Transverse colon (tissue), 4 donors: ENCODE data around the gene DUSP15. TPM values are rescaled to one million over a fixed set of nuclear protein-coding genes. Genes with fewer than 3 reads are reported as not detected.

Source experiments
- DNase-seq: peaks from one replicate; pipeline ENCODE4 v3.0.0-alpha.2; 2019
- H3K27ac ChIP-seq, 4 donors: fragments of 200-600 bp; sonication (generic); 2 replicates each; pipeline ENCODE4 v1.5.1; 2016 to 2018; ENCODE audit warnings: inconsistent platforms in 4 of 4
- H3K27me3 ChIP-seq: fragments of 200-600 bp; sonication (generic); 2 replicates; pipeline ENCODE4 v1.5.1; 2017; ENCODE audit warnings: inconsistent platforms
- H3K36me3 ChIP-seq, 4 donors: fragments of 200-600 bp; sonication (generic); 2 replicates each; pipeline ENCODE4 v1.5.1; 2017 to 2019; ENCODE audit warnings: inconsistent platforms in 4 of 4
- H3K4me1 ChIP-seq, 4 donors: fragments of 200-600 bp; sonication (generic); 2 replicates each; pipeline ENCODE4 v1.5.1; 2017 to 2020; ENCODE audit warnings: inconsistent platforms in 4 of 4
- H3K4me3 ChIP-seq, 4 donors: fragments of 200-600 bp; sonication (generic); 1 replicate in 1 of 4; 2 replicates in 3 of 4; pipeline versions ENCODE4 v1.5.1 to v1.6.1; 2017 to 2019; ENCODE audit warnings: inconsistent platforms in 4 of 4
- H3K9me3 ChIP-seq, 2 donors: fragments of 200-600 bp; sonication (generic); 2 replicates each; pipeline ENCODE4 v1.5.1; 2017 to 2019; ENCODE audit warnings: inconsistent platforms in 2 of 2
- EP300 ChIP-seq: sonication (generic); formaldehyde crosslinking; IDR thresholded peaks from one replicate; pipeline ENCODE4 v1.6.1; 2017; ENCODE audit warnings: antibody characterized with exemption, low read depth
- POLR2A ChIP-seq: fragments of 450-650 bp; IDR thresholded peaks from one replicate; pipeline ENCODE4 v1.6.1; 2016; ENCODE audit warnings: antibody characterized with exemption, mild to moderate bottlenecking, moderate library complexity
- POLR2AphosphoS5 ChIP-seq, 3 donors: sonication (generic); formaldehyde crosslinking; IDR thresholded peaks; one replicate each; pipeline ENCODE4 v1.6.1; 2016; ENCODE audit warnings: antibody characterized with exemption in 3 of 3
- WGBS, 2 donors: methylation state at CpG; one replicate each; pipeline ENCODE4 v1.1.5; 2018; ENCODE audit warnings: low coverage in 1 of 2; 5-methylcytosine and 5-hydroxymethylcytosine counted together
- in situ Hi-C, 4 donors: fragments of 200-750 bp; cut with MboI; loops; one replicate each; pipeline versions ENCODE4 v1.15.0 to v1.15.1; 2017; ENCODE audit warnings: low sequenced_read_pairs in 3 of 4, low pct_ligation_motif_present in 1 of 4, low pct_unique_long_range_greater_than_20kb in 1 of 4
- intact Hi-C: fragments of 100-400 bp; cut with DNase I; formaldehyde crosslinking; loops from one replicate; pipeline ENCODE4 v1.15.1; 2023; ENCODE audit warnings: low total_unique reads
- total RNA-seq, 4 donors: library from RNA; depleted of rRNA; stranded (reverse); fragments of >200 nt; gene quantifications; one replicate each; pipeline ENCODE4 v1.1.0, GENCODE V29; 2016
- TF ChIP-seq, protein P1 (sequence below), 5 experiments: fragments of 200-600 bp in 3 of 5; fragments of 450-650 bp in 2 of 5; sonication (generic) in 3 of 5; IDR thresholded peaks; 1 replicate in 2 of 5; 2 replicates in 3 of 5; pipeline ENCODE4 v1.5.1; 2016 to 2017; ENCODE audit warnings: antibody characterized with exemption in 5 of 5, inconsistent platforms in 3 of 5, mild to moderate bottlenecking in 2 of 5, moderate library complexity in 1 of 5

The DUSP15 gene
- total RNA-seq, 4 donors from 2014 or later: 1.1 TPM; not detected in 3

DNA sequence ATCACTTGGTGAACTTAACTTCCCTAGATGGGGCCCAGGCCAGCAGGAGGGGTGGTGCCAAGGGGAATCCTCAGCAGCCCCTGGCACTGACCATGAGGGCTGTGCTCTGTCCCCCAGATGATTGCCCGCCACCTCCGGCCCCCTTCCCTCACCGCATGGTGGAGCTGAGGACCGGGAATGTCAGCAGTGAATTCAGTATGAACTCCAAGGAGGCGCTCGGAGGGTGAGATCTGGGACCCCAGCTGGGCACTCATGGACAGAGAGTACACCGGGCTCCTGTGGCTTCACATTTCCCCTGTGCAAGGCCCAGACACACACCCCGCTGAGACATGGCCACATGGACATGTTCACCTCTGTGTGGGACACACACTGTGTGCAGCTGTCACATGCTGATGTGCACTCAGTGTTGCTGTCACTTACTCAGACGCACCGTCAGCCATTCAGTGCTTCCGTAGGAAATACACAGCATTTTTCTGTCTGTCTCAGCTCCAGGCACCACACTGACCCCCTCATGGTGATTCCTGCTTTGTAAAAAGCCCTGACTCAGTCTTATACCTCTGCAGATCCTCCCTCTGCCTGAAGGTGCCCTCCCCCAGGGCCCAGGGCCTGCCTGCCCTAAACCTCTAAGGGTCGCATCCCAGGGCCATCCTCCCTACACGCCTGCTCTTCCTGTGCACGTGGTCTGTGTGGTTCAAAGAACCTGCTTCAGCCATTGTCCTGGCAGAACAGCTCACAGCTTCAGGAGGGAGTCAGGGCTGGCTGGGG lies 46.8 kb downstream of the DUSP15 start:
- Histone ChIP-seq H3K27ac (no peak overlapping the region), H3K4me3 (no peak overlapping the region), H3K4me1 (peaks cover 0 to 9% (median 4%) of the 10 kb centered on the region in 4 donors), H3K36me3 (no peaks in the 10 kb centered on the region), H3K27me3 (no peaks in the 10 kb centered on the region), H3K9me3 (no peaks in the 10 kb centered on the region)
- 66% methylated on average over 14 of the region's 14 CpGs; no CpG with 5 or more reads in 1 of the 2 donors for WGBS, 2 donors
- TF ChIP-seq POLR2A (no peak), POLR2AphosphoS5 (IDR thresholded peaks at IDR 0.05) (no peak), EP300 (no peak)
- TF ChIP-seq, protein P1, sequence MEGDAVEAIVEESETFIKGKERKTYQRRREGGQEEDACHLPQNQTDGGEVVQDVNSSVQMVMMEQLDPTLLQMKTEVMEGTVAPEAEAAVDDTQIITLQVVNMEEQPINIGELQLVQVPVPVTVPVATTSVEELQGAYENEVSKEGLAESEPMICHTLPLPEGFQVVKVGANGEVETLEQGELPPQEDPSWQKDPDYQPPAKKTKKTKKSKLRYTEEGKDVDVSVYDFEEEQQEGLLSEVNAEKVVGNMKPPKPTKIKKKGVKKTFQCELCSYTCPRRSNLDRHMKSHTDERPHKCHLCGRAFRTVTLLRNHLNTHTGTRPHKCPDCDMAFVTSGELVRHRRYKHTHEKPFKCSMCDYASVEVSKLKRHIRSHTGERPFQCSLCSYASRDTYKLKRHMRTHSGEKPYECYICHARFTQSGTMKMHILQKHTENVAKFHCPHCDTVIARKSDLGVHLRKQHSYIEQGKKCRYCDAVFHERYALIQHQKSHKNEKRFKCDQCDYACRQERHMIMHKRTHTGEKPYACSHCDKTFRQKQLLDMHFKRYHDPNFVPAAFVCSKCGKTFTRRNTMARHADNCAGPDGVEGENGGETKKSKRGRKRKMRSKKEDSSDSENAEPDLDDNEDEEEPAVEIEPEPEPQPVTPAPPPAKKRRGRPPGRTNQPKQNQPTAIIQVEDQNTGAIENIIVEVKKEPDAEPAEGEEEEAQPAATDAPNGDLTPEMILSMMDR (IDR thresholded peaks at IDR 0.05): no peak
- in situ Hi-C loops (no loop called here), intact Hi-C loops (loop anchor here (10.0 kb wide), 1 partner anchor 211 kb away; no protein-coding TSS in a partner anchor)
- DNase-seq: no peak

DNA sequence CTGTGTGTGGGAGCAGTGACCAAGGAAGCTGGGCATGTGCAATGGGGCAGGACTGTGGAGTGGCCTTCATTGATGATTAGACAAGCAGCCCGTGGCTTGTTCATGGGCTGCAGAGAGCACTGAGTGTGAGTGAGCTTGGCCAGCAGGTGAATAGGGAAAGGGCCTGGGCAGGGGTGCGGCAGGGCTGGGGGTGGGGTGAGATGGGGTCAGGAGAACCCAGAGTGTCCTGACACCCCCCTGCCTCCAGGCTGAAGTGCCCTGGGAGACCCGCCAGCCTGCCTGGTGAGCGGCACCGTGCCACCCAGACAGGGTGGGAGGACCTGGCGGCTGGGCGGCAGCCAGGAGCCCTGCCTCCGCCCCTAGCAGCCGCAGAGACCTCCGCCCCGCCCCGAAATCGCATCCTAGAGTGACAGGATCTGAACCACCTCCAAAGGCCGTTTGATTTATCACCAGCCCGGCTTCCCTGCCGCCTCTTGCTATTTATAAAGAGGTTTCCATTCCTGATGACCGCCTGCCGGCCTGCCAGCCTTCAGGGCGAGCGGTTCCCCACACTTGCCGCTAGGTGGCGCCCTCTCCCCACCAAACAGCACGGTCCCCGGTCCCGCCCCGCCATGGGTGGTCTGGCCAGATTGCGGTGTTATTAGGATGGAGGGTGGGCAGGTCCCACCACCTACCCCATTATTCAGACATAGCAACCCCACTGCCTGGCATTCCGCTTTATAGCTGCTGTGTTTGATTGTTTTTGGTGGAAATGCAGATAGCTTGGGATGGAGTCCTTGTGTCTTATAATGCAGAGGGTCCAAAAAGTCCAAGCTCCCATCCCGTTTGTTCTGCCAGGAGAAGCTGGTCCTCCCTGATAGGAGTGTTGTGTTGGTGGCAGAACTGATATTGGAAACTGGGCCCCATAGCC lies 47.7 kb downstream of the DUSP15 start:
- H3K4me3 ChIP-seq: peak overlapping the region in 1 of 4 donors; percentile 12
- no peak overlapping the region for H3K27ac ChIP-seq

DNA sequence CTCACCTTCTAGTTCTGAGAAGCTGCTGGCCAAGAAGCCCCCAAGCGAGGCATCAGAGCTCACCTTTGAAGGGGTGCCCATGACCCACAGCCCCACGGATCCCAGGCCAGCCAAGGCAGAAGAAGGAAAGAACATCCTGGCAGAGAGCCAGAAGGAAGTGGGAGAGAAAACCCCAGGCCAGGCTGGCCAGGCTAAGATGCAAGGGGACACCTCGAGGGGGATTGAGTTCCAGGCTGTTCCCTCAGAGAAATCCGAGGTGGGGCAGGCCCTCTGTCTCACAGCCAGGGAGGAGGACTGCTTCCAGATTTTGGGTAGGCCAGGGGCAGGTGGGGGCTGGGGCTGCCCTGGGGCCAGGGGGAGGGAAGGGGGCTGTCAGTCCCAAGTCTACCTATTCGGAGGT lies 48.9 kb downstream of the DUSP15 start:
- intact Hi-C loops: loop anchor here (10.0 kb wide), 1 partner anchor 213 kb away; no protein-coding TSS in a partner anchor
- no peaks in the 10 kb centered on the region for H3K27me3 ChIP-seq
- DNase-seq: no peak
- H3K36me3 ChIP-seq: no peaks in the 10 kb centered on the region
- in situ Hi-C loops: no loop called here
- TF ChIP-seq, protein P1 (IDR thresholded peaks at IDR 0.05): no peak
- TF ChIP-seq POLR2A (no peak), EP300 (no peak), POLR2AphosphoS5 (IDR thresholded peaks at IDR 0.05) (no peak)
- no peaks in the 10 kb centered on the region for H3K9me3 ChIP-seq
- H3K4me1 ChIP-seq: peaks cover 0 to 9% (median 4%) of the 10 kb centered on the region in 4 donors
- H3K27ac ChIP-seq: no peak overlapping the region
- no peak overlapping the region for H3K4me3 ChIP-seq
- WGBS, 2 donors: 58% methylated on average over 5 of the region's 5 CpGs; no CpG with 5 or more reads in 1 of the 2 donors

More for the DNA sequence above, 47.7 kb downstream of the DUSP15 start:
- WGBS, 2 donors: 0 to 4% methylated on average over 9 to 27 of the region's 29 CpGs
- Histone ChIP-seq H3K9me3 (no peaks in the 10 kb centered on the region), H3K27me3 (no peaks in the 10 kb centered on the region), H3K4me1 (peaks cover 0 to 9% (median 4%) of the 10 kb centered on the region in 4 donors), H3K36me3 (no peaks in the 10 kb centered on the region)
- in situ Hi-C loops: no loop called here
- intact Hi-C loops: loop anchor here (10.0 kb wide), 1 partner anchor 212 kb away; no protein-coding TSS in a partner anchor
- TF ChIP-seq POLR2A: no peak
- TF ChIP-seq, protein P1 (IDR thresholded peaks at IDR 0.05): peak; percentile 96 to 99 (median 98)
- peak; percentile 73 for DNase-seq

DNA sequence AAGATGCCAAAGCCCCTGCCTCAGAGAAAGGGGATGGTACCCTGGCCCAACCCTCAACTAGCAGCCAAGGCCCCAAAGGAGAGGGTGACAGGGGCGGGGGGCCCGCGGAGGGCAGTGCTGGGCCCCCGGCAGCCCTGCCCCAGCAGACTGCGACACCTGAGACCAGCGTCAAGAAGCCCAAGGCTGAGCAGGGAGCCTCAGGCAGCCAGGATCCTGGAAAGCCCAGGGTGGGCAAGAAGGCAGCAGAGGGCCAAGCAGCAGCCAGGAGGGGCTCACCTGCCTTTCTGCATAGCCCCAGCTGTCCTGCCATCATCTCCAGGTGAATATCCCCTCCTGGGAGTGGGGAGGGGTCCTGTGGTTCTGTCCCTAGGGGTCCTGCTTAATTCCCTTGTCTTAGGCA lies 50.1 kb downstream of the DUSP15 start:
- DNase-seq: no peak
- no peaks in the 10 kb centered on the region for H3K9me3 ChIP-seq
- TF ChIP-seq POLR2A (no peak), POLR2AphosphoS5 (IDR thresholded peaks at IDR 0.05) (no peak), EP300 (no peak)
- TF ChIP-seq, protein P1 (IDR thresholded peaks at IDR 0.05): no peak
- peaks cover 0 to 15% (median 9%) of the 10 kb centered on the region in 4 donors for H3K4me1 ChIP-seq
- 92% methylated on average over 5 of the region's 6 CpGs; no CpG with 5 or more reads in 1 of the 2 donors for WGBS, 2 donors
- in situ Hi-C loops: no loop called here
- intact Hi-C loops: loop anchor here (10.0 kb wide), 1 partner anchor 215 kb away; no protein-coding TSS in a partner anchor
- no peak overlapping the region for H3K4me3 ChIP-seq
- H3K27ac ChIP-seq: no peak overlapping the region
- H3K36me3 ChIP-seq: no peaks in the 10 kb centered on the region
- no peaks in the 10 kb centered on the region for H3K27me3 ChIP-seq
